Measurements from ENCODE around the gene LINS1. TPM values are rescaled to one million over a fixed set of nuclear protein-coding genes. Genes with fewer than 3 reads are reported as not detected.

The LINS1 gene
- total RNA-seq, 1 experiment from 2014 or later, result 17.3 TPM

DNA sequence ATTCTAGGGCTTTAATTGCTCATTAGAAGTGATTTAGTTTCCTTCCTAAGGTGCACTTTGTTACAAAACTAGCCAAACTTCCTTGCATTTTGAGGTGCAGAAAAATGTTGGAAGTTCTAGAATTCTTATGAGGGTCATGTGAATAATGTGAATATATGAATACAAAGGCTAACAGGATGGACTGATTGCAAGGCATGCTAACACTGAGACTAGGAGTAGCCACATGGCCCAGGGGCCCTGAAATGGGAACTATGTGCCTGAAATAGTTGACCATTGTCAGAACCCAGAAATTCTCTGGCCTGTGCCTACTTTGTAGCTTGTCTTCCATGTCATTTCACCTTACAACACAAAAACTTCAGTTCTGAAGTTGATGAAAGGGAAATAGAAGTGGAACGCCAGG is 11.2 kb upstream of the LINS1 start:
- intact Hi-C loops (cut with micrococcal nuclease; ENCODE audit: unreplicated experiment), result no loop called here
- no peak overlapping the region for H3K27ac ChIP-seq (ENCODE audit: low read depth, low read length, poor library complexity, severe bottlenecking)
- H3K4me1 ChIP-seq (ENCODE audit: insufficient read depth, low read length, poor library complexity, severe bottlenecking), result no peaks in the 10 kb centered on the region
- peaks cover 28% of the 10 kb centered on the region for H3K36me3 ChIP-seq (ENCODE audit: insufficient read depth, low read length, poor library complexity, severe bottlenecking)
- no peaks in the 10 kb centered on the region for H3K27me3 ChIP-seq (replicated peaks; ENCODE audit: insufficient read depth, low read depth, low read length, poor library complexity)
- no peaks in the 10 kb centered on the region for H3K9me3 ChIP-seq (ENCODE audit: low read depth, low read length, poor library complexity, severe bottlenecking)
- BruUV-seq (replicated peaks), result no TSS peak
- no peak for TF ChIP-seq EZH2 (IDR thresholded peaks at IDR 0.05; ENCODE audit: borderline replicate concordance, low read depth, low read length, poor library complexity, severe bottlenecking)
- TF ChIP-seq, protein P1, sequence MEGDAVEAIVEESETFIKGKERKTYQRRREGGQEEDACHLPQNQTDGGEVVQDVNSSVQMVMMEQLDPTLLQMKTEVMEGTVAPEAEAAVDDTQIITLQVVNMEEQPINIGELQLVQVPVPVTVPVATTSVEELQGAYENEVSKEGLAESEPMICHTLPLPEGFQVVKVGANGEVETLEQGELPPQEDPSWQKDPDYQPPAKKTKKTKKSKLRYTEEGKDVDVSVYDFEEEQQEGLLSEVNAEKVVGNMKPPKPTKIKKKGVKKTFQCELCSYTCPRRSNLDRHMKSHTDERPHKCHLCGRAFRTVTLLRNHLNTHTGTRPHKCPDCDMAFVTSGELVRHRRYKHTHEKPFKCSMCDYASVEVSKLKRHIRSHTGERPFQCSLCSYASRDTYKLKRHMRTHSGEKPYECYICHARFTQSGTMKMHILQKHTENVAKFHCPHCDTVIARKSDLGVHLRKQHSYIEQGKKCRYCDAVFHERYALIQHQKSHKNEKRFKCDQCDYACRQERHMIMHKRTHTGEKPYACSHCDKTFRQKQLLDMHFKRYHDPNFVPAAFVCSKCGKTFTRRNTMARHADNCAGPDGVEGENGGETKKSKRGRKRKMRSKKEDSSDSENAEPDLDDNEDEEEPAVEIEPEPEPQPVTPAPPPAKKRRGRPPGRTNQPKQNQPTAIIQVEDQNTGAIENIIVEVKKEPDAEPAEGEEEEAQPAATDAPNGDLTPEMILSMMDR (conservative IDR thresholded peaks at IDR 0.05; ENCODE audit: low read depth, low read length), result no peak
- DNase-seq (ENCODE audit: low spot score), result no peak
- ChIA-PET POLR2A (ENCODE audit: low non-redundant PET) (no interaction called here), CTCF (no interaction called here)
- H3K4me3 ChIP-seq (ENCODE audit: low read depth, low read length, poor library complexity, severe bottlenecking), result no peak overlapping the region

DNA sequence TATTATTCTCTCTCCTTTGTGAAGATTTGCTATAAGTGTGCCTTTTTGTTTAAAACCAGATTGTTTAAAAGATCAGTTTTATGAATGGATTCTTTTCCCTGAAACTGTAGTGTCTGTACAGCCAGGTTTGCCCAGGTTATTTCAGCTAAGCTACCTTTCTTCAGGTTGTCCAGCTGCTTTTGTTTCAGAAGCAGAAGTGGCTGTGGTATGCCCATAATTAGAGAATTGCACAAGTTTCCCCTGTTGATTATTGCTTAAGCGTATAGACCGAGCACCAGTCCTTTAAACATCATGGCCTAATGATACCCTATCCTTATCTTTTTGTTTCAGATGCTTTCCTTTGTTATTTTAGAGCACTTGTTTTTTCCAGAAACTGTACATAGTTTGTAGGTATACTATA is 10.6 kb upstream of the LINS1 start:
- BruUV-seq (replicated peaks), result no TSS peak
- no peak for DNase-seq (ENCODE audit: low spot score)
- no peak overlapping the region for H3K27ac ChIP-seq (ENCODE audit: low read depth, low read length, poor library complexity, severe bottlenecking)
- intact Hi-C loops (cut with micrococcal nuclease; ENCODE audit: unreplicated experiment), result no loop called here
- H3K4me1 ChIP-seq (ENCODE audit: insufficient read depth, low read length, poor library complexity, severe bottlenecking), result no peaks in the 10 kb centered on the region
- no peak overlapping the region for H3K4me3 ChIP-seq (ENCODE audit: low read depth, low read length, poor library complexity, severe bottlenecking)
- CTCF ChIA-PET, result no interaction called here
- POLR2A ChIA-PET (ENCODE audit: low non-redundant PET), result no interaction called here
- no peak for TF ChIP-seq EZH2 (IDR thresholded peaks at IDR 0.05; ENCODE audit: borderline replicate concordance, low read depth, low read length, poor library complexity, severe bottlenecking)
- TF ChIP-seq, protein P1 (conservative IDR thresholded peaks at IDR 0.05; ENCODE audit: low read depth, low read length), result no peak
- peaks cover 28% of the 10 kb centered on the region for H3K36me3 ChIP-seq (ENCODE audit: insufficient read depth, low read length, poor library complexity, severe bottlenecking)
- H3K27me3 ChIP-seq (replicated peaks; ENCODE audit: insufficient read depth, low read depth, low read length, poor library complexity), result no peaks in the 10 kb centered on the region
- no peaks in the 10 kb centered on the region for H3K9me3 ChIP-seq (ENCODE audit: low read depth, low read length, poor library complexity, severe bottlenecking)

DNA sequence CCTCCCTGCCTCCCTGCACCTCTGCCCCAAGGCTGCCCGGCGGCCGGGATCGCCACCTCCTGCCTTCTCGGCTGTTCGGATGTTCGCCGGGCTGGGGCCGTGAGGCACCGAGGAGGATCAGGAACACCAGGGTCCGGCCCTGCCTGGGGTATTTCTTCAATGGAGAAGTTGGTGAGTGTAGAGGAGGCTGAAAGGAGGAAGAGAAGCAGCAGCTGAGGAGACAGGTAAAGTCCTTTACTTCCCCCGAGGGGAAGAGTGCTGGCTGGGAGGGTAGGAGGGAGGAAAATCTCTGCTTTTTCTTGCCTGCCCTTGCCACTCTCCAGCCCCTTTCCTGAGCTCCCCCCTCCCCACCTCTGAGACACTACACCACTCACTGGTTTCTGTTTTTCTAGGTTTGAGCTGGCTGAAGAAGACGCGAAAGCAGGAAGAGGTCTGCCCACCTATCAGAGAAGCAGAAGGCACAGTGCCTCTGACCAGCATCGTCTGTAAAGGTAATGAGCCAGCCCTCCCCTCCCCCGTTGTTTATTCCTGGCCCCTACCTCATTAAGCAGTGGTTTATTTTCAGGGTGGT is 924 bp upstream of the LINS1 start:
- Histone ChIP-seq H3K27me3 (replicated peaks; ENCODE audit: insufficient read depth, low read depth, low read length, poor library complexity) (no peaks in the 10 kb centered on the region), H3K4me1 (ENCODE audit: insufficient read depth, low read length, poor library complexity, severe bottlenecking) (peaks cover 8% of the 10 kb centered on the region), H3K4me3 (ENCODE audit: low read depth, low read length, poor library complexity, severe bottlenecking) (peak overlapping the region; percentile 72), H3K36me3 (ENCODE audit: insufficient read depth, low read length, poor library complexity, severe bottlenecking) (no peaks in the 10 kb centered on the region), H3K9me3 (ENCODE audit: low read depth, low read length, poor library complexity, severe bottlenecking) (no peaks in the 10 kb centered on the region), H3K27ac (ENCODE audit: low read depth, low read length, poor library complexity, severe bottlenecking) (peak overlapping the region; percentile 73)
- peak; percentile 2 for DNase-seq (ENCODE audit: low spot score)
- POLR2A ChIA-PET (ENCODE audit: low non-redundant PET), result no interaction called here
- intact Hi-C loops (cut with micrococcal nuclease; ENCODE audit: unreplicated experiment), result no loop called here
- CTCF ChIA-PET, result interaction anchor here (0.6 to 1.0 kb wide), 3 partner anchors 253 to 687 kb away, joined by 3 to 8 read pairs (median 4); partner anchors contain the start of gene ADAMTS17
- BruUV-seq (replicated peaks), result no TSS peak
- no peak for TF ChIP-seq EZH2 (IDR thresholded peaks at IDR 0.05; ENCODE audit: borderline replicate concordance, low read depth, low read length, poor library complexity, severe bottlenecking)
- TF ChIP-seq, protein P1 (conservative IDR thresholded peaks at IDR 0.05; ENCODE audit: low read depth, low read length), result no peak
